Thyroid gland (tissue), 4 donors: ENCODE measurements around the gene ADAT3.

Source experiments
- POLR2A ChIP-seq, 2 donors: fragments of 450-650 bp; IDR thresholded peaks; one replicate each; pipeline ENCODE4 v1.6.1; 2017; ENCODE audit warnings: antibody characterized with exemption in 2 of 2, mild to moderate bottlenecking in 2 of 2, moderate library complexity in 1 of 2
- TF ChIP-seq, protein P1 (sequence below), 6 experiments: fragments of 200-600 bp in 3 of 6; fragments of 450-650 bp in 3 of 6; sonication (generic) in 3 of 6; IDR thresholded peaks; one replicate each; pipeline ENCODE4 v1.5.1; 2016 to 2019; ENCODE audit warnings: antibody characterized with exemption in 6 of 6, mild to moderate bottlenecking in 2 of 6, inconsistent platforms in 1 of 6, moderate library complexity in 1 of 6

DNA sequence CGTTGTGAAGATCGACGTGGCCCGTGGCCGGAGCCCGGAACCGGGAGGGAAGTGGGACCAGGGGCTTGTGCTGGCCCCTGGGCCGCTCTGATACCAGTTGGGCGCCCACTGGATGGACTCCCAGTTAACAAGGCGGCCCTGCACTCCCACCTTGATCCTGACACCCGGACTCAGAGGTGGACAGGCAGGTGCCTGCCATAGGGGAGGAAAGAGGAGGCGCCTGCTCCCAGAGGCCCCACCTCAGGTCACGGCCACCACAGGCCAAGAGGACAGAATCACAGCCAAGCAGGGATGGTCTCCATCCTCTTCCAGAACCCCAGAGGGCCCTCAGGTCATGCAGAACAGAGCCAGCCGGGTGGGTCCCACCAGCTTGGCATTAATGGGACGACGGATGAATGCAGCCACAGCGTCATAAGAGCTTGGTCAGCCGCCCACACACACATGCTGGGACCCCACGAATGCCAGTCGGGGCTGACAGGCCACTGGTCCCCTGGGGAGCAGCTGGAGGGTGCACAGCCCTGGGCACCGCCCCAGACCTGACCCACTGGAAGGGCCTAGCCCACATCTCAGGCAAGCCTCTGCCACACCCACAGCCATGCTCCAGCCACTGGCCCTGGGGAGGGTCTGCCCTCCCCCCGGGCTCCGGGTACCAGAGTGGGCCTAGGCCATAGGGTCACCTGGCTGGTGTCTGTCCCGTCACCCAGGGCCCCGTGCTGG lies 32.2 kb upstream of the ADAT3 start:
- TF ChIP-seq, protein P1, sequence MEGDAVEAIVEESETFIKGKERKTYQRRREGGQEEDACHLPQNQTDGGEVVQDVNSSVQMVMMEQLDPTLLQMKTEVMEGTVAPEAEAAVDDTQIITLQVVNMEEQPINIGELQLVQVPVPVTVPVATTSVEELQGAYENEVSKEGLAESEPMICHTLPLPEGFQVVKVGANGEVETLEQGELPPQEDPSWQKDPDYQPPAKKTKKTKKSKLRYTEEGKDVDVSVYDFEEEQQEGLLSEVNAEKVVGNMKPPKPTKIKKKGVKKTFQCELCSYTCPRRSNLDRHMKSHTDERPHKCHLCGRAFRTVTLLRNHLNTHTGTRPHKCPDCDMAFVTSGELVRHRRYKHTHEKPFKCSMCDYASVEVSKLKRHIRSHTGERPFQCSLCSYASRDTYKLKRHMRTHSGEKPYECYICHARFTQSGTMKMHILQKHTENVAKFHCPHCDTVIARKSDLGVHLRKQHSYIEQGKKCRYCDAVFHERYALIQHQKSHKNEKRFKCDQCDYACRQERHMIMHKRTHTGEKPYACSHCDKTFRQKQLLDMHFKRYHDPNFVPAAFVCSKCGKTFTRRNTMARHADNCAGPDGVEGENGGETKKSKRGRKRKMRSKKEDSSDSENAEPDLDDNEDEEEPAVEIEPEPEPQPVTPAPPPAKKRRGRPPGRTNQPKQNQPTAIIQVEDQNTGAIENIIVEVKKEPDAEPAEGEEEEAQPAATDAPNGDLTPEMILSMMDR (IDR thresholded peaks at IDR 0.05), result no peak
- no peak for TF ChIP-seq POLR2A (IDR thresholded peaks at IDR 0.05)
